ENCODE results near the gene SF3B3. TPM values are rescaled to one million over a fixed set of nuclear protein-coding genes. Genes with fewer than 3 reads are reported as not detected.
"Not testable (repeated sequence)": the region's sequence is repeated elsewhere in the genome, so short reads cannot be mapped to it uniquely, and the experiment has no call there.

Gene SF3B3
- total RNA-seq, 1 experiment from 2014 or later = 403 TPM

- TF ChIP-seq CEBPB (IDR thresholded peaks at IDR 0.05; ENCODE audit: low read depth) (no peak), EZH2 (IDR thresholded peaks at IDR 0.05) (no peak)
These were observed 407 bp upstream of the SF3B3 start, which contains the start of gene COG4 (continued) for GRCh38 chr16:70523076-70523742.

GRCh38 chr16:70524399-70524825 is 796 bp downstream of the SF3B3 start:
- peak; percentile 24 for ATAC-seq

DNA sequence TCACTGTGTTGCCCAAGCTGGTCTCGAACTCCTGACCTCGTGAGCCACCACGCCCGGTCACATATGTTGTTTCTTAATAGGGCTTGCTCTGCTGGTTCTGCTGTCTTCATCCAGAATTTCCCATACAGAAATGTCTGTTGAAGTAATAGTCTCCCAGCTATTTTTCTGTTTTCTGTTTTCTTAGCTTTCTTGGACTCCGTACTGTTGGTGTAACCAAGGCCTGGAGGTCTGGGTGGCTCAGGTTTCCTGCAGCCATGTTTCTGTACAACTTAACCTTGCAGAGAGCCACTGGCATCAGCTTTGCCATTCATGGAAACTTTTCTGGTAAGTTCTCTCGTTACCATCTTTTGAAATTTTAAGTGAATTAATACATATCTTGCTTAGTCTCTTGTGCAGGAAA is 2.8 kb downstream of the SF3B3 start:
- ChIA-PET CTCF (no interaction called here), POLR2A (no interaction called here)
- no peak for TF ChIP-seq ZNF274 (IDR thresholded peaks at IDR 0.05; ENCODE audit: low read depth, low read length)
- TF ChIP-seq EZH2phosphoT487 (IDR thresholded peaks at IDR 0.05; ENCODE audit: borderline replicate concordance) = no peak
- no peak for TF ChIP-seq POLR2A (IDR thresholded peaks at IDR 0.05; ENCODE audit: borderline replicate concordance, extremely low read depth, insufficient read depth, insufficient read length)
- no peak for TF ChIP-seq CTCF (IDR thresholded peaks at IDR 0.05 in 2 of 3, conservative IDR thresholded peaks at IDR 0.05 in 1 of 3; ENCODE audit: borderline replicate concordance in 1 of 3, insufficient read depth in 1 of 3, low read depth in 2 of 3, low read length in 2 of 3)
- TF ChIP-seq ELF1 (IDR thresholded peaks at IDR 0.05; ENCODE audit: borderline replicate concordance, low read depth) = no peak
- no peak for TF ChIP-seq EGR1 (IDR thresholded peaks at IDR 0.05; ENCODE audit: low read depth)
- TF ChIP-seq SP1 (IDR thresholded peaks at IDR 0.05; ENCODE audit: low read depth) = no peak
- TF ChIP-seq SRF (IDR thresholded peaks at IDR 0.05; ENCODE audit: low read depth) = no peak
- TF ChIP-seq, protein P1, sequence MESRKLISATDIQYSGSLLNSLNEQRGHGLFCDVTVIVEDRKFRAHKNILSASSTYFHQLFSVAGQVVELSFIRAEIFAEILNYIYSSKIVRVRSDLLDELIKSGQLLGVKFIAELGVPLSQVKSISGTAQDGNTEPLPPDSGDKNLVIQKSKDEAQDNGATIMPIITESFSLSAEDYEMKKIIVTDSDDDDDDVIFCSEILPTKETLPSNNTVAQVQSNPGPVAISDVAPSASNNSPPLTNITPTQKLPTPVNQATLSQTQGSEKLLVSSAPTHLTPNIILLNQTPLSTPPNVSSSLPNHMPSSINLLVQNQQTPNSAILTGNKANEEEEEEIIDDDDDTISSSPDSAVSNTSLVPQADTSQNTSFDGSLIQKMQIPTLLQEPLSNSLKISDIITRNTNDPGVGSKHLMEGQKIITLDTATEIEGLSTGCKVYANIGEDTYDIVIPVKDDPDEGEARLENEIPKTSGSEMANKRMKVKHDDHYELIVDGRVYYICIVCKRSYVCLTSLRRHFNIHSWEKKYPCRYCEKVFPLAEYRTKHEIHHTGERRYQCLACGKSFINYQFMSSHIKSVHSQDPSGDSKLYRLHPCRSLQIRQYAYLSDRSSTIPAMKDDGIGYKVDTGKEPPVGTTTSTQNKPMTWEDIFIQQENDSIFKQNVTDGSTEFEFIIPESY (IDR thresholded peaks at IDR 0.05; ENCODE audit: extremely low read depth, insufficient replicate concordance, low read length) = no peak
- TF ChIP-seq CBX3 (IDR thresholded peaks at IDR 0.05; ENCODE audit: low read depth) = no peak

More at GRCh38 chr16:70524399-70524825, 796 bp downstream of the SF3B3 start:
- Histone ChIP-seq H3K36me3 (ENCODE audit: control insufficient read depth in 1 of 2, insufficient read depth in 2 of 2, low read length in 2 of 2) (peaks cover 19 to 30% of the 10 kb centered on the region in 2 experiments), H3K4me2 (ENCODE audit: low read length) (peak overlapping the region; percentile 76), H3K4me1 (ENCODE audit: control insufficient read depth in 1 of 2, insufficient read depth in 2 of 2, low read length in 2 of 2) (peaks cover 7 to 16% of the 10 kb centered on the region in 2 experiments; a peak in 3 of 4 replicates), H4K20me1 (ENCODE audit: insufficient read depth) (peaks cover 20% of the 10 kb centered on the region; the same call in 1 of the 2 replicates), H3K79me2 (ENCODE audit: insufficient read depth, low read length) (peaks cover 78% of the 10 kb centered on the region), H3K27ac (ENCODE audit: low read depth, low read length) (peak overlapping the region; percentile 71), H3K9ac (ENCODE audit: low read length) (peak overlapping the region; percentile 88), H3K4me3 (replicated peaks in 1 of 2; ENCODE audit: low read depth in 1 of 2, low read length in 2 of 2) (peak overlapping the region; percentile 68 to 72)
- H2AFZ ChIP-seq (ENCODE audit: low read depth, low read length, poor library complexity, severe bottlenecking); RAD21 ChIA-PET (ENCODE audit: low non-redundant PET in 1 of 2, low total read pairs in 2 of 2, uncharacterized antibody in 2 of 2, unreplicated experiment in 2 of 2); H3K27me3 ChIP-seq (ENCODE audit: insufficient read depth, low read length); DNase-seq (ENCODE audit: low read depth, low spot score); CTCF ChIA-PET; H3K9me2 ChIP-seq (ENCODE audit: insufficient read depth); H3K9me3 ChIP-seq (ENCODE audit: control insufficient read depth in 1 of 2, insufficient read depth in 1 of 2, low read depth in 1 of 2, low read length in 2 of 2): not testable (repeated sequence)
- intact Hi-C loops (cut with micrococcal nuclease) = loop anchor here (1.0 to 10.0 kb wide), 2 partner anchors 130 to 143 kb away; no protein-coding TSS in a partner anchor
- POLR2A ChIA-PET = interaction anchor here (2.1 kb wide), 1 partner anchor 145 kb away, joined by 6 read pairs; no protein-coding TSS in a partner anchor
- TSS peak; percentile 70 for BruUV-seq (replicated peaks)

More for the DNA sequence above, 2.8 kb downstream of the SF3B3 start:
- H4K20me1 ChIP-seq (ENCODE audit: insufficient read depth) = peaks cover 20% of the 10 kb centered on the region; the same call in 1 of the 2 replicates
- no peak overlapping the region for H3K4me3 ChIP-seq (replicated peaks in 1 of 2; ENCODE audit: low read depth in 1 of 2, low read length in 2 of 2)
- H3K9me2 ChIP-seq (ENCODE audit: insufficient read depth) = no peaks in the 10 kb centered on the region
- no peaks in the 10 kb centered on the region for H3K27me3 ChIP-seq (ENCODE audit: insufficient read depth, low read length)
- RAD21 ChIA-PET (ENCODE audit: low non-redundant PET in 1 of 2, low total read pairs in 2 of 2, uncharacterized antibody in 2 of 2, unreplicated experiment in 2 of 2) = no interaction called here
- peaks cover 7 to 16% of the 10 kb centered on the region in 2 experiments; a peak in 3 of 4 replicates for H3K4me1 ChIP-seq (ENCODE audit: control insufficient read depth in 1 of 2, insufficient read depth in 2 of 2, low read length in 2 of 2)
- H3K79me2 ChIP-seq (ENCODE audit: insufficient read depth, low read length) = peaks cover 91% of the 10 kb centered on the region
- H3K36me3 ChIP-seq (ENCODE audit: control insufficient read depth in 1 of 2, insufficient read depth in 2 of 2, low read length in 2 of 2) = peaks cover 31 to 40% of the 10 kb centered on the region in 2 experiments
- no peak overlapping the region for H2AFZ ChIP-seq (ENCODE audit: low read depth, low read length, poor library complexity, severe bottlenecking)
- no peak for DNase-seq (ENCODE audit: low read depth, low spot score)
- no peak overlapping the region for H3K27ac ChIP-seq (ENCODE audit: low read depth, low read length)
- BruUV-seq (replicated peaks) = no TSS peak
- intact Hi-C loops (cut with micrococcal nuclease) = loop anchor here (10.0 kb wide), 1 partner anchor 128 kb away; no protein-coding TSS in a partner anchor
- peak overlapping the region; percentile 15; the same call in 1 of the 2 replicates for H3K4me2 ChIP-seq (ENCODE audit: low read length)
- H3K9me3 ChIP-seq (ENCODE audit: control insufficient read depth in 1 of 2, insufficient read depth in 1 of 2, low read depth in 1 of 2, low read length in 2 of 2) = no peaks in the 10 kb centered on the region
- no peak for ATAC-seq
- H3K9ac ChIP-seq (ENCODE audit: low read length) = no peak overlapping the region
